ENCODE data around the gene TMUB1.

- TF ChIP-seq POLR2A (IDR thresholded peaks at IDR 0.05): no peak
- TF ChIP-seq, protein P1, sequence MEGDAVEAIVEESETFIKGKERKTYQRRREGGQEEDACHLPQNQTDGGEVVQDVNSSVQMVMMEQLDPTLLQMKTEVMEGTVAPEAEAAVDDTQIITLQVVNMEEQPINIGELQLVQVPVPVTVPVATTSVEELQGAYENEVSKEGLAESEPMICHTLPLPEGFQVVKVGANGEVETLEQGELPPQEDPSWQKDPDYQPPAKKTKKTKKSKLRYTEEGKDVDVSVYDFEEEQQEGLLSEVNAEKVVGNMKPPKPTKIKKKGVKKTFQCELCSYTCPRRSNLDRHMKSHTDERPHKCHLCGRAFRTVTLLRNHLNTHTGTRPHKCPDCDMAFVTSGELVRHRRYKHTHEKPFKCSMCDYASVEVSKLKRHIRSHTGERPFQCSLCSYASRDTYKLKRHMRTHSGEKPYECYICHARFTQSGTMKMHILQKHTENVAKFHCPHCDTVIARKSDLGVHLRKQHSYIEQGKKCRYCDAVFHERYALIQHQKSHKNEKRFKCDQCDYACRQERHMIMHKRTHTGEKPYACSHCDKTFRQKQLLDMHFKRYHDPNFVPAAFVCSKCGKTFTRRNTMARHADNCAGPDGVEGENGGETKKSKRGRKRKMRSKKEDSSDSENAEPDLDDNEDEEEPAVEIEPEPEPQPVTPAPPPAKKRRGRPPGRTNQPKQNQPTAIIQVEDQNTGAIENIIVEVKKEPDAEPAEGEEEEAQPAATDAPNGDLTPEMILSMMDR (IDR thresholded peaks at IDR 0.05): no peak
Measured at GRCh38 chr7:151109094-151110048, 26.1 kb upstream of the TMUB1 start.

Data from gastroesophageal sphincter (tissue), 3 donors.